Gastroesophageal sphincter (tissue), 3 donors: ENCODE measurements around the gene YTHDF1.

ENCODE experiments used
- CTCF ChIP-seq, 4 experiments: fragments of 200-600 bp in 2 of 4; fragments of 450-650 bp in 2 of 4; sonication (generic) in 1 of 4; IDR thresholded peaks; one replicate each; pipeline ENCODE4 v1.5.1; 2017 to 2019; ENCODE audit warnings: antibody characterized with exemption in 4 of 4, mild to moderate bottlenecking in 2 of 4, moderate library complexity in 2 of 4
- POLR2A ChIP-seq, 2 donors: fragments of 450-650 bp; IDR thresholded peaks; one replicate each; pipeline ENCODE4 v1.6.1; 2017; ENCODE audit warnings: antibody characterized with exemption in 2 of 2, mild to moderate bottlenecking in 2 of 2, moderate library complexity in 1 of 2
- POLR2AphosphoS5 ChIP-seq: sonication (generic); formaldehyde crosslinking; IDR thresholded peaks from one replicate; pipeline ENCODE4 v1.6.1; 2017; ENCODE audit warnings: antibody characterized with exemption

DNA sequence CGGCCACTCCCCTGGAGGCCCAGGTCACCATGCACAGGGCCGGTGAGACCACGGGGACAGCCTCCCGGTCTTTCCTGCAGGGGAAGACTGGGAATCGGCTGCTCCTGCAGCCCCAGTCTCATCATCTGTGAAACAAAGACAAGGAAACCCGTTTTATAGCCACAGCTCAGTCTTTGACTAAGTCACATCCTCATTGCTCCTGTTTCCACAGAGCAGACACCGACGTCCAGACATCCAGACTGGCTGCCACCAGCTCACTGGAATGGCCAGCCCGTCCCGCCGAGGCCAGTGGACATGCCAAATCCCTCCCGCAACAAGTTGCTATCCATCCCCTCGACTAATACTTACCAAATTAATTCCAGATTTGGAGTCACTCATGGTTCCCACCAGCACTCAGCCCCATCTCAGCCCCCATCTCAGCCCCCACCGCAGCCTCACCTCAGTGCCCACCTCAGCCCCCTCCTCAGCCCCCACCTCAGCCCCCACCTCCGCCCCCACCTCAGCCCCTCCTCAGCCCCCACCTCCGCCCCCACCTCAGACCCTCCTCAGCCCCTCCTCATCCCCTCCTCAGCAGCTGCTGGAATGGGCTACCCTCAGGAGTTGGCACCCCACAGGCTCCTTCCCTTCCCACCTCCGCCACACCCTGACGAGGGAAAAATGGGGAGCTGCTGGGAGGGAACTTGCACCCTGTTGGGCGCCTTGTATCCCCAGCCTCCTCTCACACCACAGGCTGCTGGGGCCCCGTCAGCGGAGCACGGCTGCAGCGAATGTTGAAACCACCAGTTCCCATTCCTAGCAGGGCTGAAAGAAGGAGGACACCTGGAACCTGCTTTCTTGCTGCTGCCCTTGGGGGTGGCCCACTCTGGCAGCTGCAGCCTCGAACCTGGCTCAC is 48.7 kb downstream of the YTHDF1 start:
- TF ChIP-seq CTCF (IDR thresholded peaks at IDR 0.05) (no peak), POLR2AphosphoS5 (no peak), POLR2A (IDR thresholded peaks at IDR 0.05) (no peak)
